Measurements from ENCODE around the gene TMEM86B.
A peak's percentile ranks its signal among the peaks of the same experiment; 100 is the strongest.

The TMEM86B gene

DNA sequence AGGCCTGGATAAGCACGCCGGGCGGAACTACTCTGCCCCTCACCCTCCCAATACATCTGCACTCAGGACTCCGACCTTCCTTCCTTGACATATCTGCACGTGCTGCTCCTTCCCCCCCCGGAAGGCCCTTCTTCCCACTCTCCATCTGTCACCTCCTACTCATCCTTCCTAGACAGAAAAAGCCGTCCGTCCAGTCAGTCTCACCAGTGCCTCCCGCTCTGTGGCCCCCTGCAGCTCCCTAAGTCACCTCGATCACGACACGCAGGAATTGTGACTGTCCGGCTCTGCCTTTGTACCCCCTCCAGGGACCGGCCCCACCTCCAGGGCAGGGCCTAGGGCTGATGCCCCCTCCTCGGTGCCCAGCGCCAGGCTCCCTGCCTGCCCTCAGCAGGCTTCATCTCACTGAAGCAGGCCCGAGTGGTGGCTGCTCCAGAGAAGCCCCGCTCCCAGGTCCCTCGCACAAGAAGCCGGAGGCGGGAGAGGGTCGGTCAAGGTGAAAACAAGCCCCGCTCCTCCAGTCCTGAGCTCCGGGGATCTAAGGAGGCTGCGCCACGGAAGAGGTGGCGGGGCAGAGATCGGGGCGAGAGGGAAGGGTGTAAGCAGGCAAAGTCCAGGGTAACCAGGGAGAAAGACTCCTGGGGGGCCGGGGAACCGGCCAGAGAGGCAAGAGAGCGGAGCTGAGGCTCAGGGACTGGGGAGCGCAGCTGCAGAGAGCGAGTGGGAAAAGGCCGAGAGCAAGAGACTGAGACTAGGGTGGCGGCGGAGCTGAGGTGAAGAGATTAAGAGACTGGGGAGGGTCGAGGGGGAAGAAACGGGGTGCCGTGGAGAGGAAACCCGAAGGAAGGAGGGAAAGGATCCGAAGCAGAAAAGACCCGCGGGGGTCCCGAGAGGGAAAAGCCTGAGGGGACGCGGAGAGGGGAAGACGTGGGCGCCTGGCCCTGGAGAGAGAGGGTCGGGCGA is 29.2 kb upstream of the TMEM86B start:
- peak; percentile 88 for DNase-seq (ENCODE audit: low spot score)

DNA sequence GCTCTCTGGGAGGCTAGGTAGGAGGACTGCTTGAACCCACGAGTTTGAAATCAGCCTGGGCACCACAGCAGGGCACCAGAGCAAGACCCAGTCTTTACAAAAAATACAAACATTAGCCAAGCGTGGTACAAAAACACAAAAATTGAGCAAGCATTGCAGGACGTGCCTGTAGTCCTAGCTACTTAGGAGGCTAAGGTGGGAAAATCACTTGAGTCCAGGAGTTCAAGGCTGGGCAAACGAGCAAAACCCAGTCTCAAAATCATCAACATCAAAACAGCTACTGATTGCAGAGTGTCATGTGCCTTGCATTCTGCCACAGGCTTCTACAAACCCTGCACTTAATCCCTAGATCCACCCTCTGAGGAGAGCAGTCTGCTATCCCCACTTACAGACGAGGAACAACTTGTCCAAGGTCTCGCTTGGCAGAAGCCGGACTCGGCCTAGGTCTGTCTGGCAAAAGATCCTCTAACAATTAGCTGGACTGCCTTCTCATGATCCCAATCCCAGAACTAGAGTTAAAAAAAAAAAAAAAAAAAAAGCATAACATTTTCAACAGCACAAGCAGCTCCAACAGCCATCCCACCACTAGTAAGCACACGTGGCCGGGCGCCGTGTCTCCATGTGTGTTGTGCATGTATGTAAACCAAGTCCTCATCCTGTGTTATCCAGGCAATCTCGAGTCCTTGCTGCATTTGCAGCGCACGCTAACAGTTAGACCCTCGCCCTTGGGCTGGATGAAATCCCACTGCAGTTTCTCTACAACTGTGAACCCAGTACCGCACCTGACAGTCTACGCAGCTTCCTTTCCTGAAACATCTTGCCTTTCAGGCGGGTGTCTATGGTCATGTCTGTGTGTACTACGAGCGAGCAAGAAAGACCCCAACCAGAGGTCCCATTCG is 28.2 kb upstream of the TMEM86B start:
- peak; percentile 14 for DNase-seq (ENCODE audit: low spot score)

DNA sequence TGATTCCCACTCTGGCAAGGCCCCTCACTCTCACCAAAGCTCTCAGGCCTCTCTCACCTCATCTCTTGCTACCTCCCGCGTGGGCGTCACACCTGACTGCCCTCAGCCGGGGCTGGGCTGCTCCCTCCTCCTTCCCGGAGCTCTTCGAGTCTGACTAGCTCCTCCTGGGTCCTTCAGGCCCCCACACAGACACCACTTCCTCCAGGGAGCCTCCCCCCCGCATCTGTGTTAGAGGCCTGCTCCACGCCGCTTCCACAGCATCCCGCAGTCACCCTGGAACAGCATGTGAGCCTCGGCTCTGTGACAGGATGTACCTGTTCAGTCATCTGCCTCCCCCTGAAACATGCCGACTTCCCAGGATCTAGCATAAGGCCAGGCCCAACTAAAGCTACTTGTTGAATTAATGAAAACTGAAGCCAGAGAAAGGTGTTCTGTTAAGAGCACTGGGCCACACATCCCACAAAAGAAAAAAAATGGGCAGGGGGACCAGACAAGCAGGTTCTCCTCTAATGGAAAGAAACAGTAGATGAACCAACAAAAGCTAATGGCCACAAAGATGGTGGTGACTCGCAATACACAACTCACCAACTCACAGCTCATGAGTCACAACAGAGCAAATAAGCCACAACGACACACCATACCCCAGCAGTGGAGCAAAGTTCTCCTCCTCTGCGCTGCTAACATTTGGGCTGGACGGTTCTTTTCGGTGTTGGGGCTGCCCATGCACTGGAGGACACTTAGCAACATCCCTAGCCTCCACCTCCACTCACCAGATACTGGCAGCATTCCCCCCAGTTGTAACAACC is 27.3 kb upstream of the TMEM86B start:
- DNase-seq (ENCODE audit: low spot score) = peak; percentile 82

DNA sequence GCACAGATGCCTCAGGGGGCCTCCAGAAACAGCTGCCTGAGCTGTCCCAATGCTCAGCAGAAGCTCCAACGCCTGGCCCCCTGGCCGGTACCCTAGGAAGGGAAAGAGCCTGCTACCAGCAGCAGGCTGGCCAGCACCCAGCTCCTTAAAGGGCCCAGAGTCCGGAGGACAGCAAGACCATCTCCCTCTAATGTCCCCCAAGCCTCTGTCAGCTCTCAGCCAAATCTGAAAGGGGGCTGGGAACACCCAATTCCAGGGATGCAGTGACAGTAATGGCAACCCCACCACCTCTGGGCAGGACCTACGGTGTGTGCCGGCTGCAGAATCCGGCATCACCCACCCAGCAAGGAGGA is 26.0 kb upstream of the TMEM86B start:
- no peak for DNase-seq (ENCODE audit: low spot score)

DNA sequence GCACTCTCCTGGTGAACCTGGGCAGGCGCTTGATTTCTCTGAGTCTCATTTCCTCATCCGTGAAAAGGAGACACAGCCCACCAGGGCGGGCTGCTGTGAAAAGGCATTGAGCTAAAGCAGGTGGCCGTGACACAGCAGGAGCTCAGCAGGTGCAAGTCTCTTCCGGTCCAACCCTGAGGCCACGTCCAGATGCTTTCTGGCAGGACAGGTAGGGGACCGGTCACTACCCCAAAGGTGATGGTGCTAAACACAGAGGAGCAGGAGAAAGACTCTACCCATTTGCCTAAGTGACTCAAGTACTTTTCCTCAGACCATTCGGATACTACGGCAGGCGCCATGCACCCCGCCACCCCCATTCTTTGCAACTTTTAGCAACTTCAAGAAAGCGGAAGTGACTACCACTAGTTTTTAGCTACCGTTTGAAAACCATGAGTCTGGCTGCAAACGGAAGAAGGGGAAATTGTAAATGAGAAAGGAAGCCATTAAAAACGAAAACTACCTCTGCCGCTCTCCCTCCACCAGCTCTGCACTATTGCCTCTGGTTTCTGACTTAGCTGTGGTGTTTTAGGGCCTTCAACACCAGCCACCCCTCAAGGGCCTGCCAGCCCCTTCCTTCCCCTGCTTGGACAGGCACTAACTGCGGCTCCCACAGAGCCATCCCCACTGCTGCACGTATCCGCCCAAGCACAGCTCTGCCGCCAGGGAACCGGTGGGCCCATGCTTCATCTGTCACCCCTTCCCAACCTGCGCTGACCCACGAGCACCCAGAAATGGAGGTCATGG is 25.5 kb upstream of the TMEM86B start:
- DNase-seq (ENCODE audit: low spot score) = no peak

DNA sequence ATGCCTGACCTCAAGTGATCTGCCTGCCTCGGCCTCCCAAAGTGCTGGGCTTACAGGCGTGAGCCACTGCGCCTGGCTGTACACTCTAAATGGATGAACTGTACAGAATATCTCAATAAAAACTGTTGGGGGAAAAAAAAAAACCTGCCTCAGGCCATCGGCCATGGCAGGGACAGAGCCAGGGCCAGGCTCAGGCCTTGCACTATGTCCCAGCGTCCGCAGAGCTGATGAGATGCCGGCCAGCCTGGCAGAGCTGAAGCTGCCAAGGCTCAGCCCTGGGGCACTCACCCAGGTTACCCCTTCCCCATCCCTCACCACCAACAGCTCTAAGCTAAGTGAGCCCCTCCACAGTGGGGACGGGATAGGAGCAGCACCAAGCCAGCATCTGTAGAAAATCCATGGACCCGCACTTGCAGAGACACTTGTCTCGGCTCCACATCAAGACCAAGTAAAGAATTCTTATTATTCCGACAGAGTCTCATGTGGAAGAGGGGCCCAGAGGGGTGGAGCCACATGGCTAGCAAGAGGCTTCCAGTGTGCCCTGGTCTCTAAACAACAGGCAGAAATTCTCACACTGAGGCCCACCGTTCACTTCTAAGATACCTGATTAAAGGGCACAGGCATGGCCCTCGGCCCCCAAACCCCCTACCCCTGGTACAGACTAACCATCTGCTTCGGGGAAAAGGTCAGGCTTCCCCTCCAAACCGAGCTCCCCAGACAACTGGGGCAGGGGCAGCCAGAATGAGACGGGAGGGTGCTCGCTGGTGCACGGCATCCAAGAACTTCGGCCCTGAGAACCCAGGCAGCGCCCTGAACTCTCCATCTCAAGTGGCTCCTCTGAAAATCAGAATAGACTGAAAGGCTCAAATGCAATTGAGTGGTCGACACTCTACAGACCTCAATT is 24.4 kb upstream of the TMEM86B start:
- no peak for DNase-seq (ENCODE audit: low spot score)

DNA sequence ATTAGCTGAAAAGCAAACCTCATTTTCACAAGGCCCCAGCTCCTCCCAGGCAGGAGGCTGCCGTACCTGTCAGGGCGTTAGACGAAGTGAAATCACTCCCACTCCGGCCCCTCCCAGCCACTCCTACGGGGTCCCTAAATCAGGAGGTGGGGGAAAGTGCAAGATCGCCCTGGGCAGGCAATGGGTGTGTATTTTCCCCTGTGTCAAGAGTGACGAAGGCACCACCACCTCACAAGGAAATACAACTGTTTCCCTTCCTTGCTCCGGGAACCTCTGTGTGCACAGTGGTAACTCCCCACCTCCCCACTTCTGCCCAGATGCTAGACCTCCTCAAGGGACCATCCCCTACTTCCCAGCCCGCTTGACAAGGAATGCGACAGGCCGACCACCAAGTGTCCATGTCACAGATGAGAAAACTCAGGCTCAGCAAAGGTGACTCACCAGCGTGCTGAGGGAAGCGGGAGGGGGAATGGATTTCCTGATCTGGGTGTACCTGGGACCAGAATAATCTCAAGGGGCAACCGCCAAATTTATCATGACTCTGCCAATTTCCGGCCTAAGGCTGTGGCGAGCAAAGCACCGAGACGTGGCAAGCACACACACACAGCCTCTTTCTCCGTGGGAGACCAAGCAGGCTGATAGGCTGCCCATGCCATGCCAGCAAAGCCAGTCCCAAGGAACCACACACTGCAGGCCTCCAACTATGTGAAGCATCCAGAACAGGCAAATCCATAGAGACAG is 22.9 kb upstream of the TMEM86B start:
- no peak for DNase-seq (ENCODE audit: low spot score)

DNA sequence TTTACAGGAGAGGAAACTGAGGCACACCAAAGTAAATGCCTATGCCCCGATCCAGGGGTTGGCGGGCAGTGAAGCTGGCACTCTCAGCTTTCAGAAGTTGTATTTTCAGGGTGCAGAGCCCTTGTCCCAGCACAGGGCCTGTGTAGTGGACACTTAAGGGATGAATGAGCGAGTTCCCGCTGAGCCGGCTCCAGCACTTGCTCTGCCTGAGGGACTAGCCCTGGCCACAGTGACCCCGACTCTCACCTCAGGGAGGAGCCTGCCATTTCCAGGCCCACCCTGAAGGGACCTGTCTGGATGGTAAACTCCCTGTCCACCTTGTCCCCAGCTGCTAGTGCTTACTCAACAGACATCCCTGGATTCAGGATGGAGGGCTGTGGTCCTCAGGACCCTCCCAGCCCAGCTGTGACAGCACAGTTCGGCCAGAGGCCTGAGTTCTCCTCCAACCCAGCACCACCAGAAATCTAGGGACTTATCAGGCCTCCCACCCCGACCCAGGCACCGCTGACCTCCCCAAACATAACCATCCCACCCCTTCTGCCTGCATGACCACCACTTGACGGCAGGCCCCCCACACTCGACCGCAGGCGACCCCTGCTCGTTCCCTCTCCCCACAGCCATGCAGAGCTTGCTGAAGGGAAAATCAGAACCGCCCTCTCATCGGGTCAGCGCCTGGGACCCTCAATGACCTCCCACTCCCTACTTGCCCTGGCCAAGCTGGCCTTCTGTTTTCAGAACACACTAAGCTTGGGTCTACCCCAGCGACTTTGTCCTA is 21.9 kb upstream of the TMEM86B start:
- no peak for DNase-seq (ENCODE audit: low spot score)

DNA sequence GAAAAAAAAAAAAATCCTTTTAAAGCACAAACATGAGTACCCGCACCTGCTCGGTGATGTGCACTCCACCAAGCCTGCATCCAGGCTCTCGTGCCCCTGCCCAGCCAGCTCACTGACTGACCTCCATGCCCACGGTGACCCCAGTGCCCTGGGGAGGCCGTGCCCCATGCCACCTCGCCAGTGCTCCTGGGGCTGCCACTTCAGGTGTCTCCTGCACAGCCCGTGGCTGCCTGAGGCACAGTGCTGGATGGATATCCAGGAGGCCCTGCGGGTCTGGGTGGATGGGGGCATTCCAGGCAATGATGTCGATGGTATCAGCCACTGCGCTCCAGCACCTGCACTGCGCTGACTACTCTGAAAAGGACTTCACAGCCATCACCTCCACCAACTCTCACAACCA is 21.3 kb upstream of the TMEM86B start:
- no peak for DNase-seq (ENCODE audit: low spot score)

DNA sequence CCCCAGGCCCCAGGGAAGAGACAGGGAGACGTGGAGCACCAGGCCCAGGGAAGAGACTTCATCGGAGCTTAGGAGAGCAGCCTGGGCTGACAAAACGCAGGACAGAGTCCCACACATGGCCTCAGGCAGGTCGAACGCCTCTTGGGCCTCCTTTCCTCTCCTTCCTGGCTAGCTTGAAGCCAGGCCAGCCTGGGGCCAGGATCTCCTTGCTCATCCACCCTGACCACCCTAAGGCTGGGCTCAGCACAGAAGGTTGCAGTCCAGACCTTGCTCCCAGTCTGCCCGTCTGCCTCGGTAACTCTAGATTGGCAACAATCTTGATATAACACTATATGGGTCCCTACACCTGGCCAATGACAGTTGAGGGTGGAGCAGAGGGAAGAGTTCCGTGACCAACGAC is 20.1 kb upstream of the TMEM86B start:
- no peak for DNase-seq (ENCODE audit: low spot score)

DNA sequence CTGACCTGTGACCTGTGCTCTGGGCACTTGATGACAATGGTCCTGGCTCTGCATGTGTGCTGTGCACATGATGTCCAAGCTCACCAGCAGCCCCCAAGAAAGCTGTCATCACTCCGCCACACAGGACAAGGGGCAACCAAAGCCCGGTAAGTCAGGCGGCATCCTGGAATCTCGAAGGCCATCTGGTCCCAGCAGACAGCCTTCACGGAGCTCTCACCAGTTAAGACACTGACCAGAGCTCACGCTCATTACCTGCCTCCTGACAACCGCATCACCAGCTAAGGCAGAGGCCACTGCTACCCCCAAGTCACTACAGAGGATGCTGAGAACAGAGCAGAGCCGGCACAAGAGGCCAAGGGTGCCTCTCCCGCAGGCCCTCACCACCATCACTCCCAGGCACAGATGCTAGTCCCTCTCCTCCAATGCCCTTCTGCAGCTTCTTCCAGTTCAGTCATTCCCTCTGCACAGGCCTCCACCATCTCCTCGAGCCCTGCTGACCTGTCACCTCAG is 19.7 kb upstream of the TMEM86B start:
- DNase-seq (ENCODE audit: low spot score) = no peak

DNA sequence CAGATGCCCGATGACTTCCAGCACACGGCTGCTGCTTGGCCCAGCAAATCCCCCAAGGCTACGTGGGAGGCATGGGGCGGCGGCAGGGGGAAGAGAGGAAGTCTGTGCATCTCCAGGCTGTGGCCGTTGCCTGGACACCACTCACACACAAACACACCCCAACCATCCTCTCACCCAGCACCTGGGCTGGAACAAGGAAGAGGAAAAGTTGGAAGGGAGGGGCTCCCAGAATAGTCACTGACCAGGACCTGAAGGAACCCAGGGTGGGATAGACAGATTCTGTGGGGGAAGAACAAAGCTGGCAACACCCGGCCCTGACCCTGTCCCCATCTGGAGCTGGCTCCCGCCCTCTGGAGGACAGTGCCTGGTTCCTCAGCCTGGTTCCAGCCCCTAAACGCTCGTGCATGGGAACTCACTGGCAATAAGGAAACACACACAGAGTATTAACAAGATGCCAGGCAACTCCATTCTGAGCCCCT is 19.1 kb upstream of the TMEM86B start:
- no peak for DNase-seq (ENCODE audit: low spot score)

DNA sequence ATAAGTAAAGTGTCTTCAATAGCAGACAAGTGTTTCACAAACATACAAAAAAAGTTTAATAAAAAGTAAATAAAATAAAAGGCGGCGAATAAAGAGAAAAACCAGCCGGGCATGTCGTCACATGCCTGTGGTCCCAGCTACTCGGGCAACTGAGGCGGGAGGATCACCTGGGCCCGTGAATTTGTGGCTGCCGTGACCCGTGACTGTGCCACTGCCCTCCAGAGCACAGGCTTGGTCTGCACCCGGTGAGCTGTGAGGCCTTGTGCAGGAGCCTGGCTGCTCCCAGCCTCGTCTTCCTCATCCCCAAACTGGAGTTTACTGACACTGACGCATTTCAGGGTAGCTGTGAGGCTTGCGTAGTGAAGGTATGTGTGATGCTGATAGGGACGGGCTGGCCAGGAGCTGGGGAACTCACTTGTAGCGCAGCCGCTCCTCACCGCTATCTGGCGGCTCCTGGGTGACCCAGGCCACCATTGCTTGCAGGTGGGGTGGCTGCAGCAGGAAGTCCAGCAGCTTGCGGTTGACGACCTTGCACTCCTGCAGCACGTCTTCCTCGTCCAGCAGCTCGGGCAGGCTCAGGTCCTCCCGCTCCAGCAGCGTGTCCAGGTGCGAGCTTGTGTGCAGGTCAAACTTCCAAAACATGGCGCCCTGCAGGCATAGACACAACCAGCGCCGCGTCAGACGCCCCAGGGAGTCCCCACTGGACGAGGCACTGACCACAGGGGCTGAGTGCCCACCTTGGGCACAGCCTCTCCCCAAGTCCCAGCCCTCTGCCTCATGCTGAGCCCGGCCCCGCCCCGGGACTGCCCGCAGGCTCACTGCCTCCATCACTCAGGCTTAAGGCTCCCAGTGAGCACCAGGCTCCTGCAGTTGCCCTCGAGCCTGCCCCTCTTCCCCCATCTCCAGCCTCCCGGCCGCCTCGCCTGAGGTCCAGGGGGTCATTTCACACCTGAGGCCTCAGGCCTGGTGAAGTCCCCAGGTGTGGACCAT is 18.2 kb upstream of the TMEM86B start:
- DNase-seq (ENCODE audit: low spot score) = no peak

DNA sequence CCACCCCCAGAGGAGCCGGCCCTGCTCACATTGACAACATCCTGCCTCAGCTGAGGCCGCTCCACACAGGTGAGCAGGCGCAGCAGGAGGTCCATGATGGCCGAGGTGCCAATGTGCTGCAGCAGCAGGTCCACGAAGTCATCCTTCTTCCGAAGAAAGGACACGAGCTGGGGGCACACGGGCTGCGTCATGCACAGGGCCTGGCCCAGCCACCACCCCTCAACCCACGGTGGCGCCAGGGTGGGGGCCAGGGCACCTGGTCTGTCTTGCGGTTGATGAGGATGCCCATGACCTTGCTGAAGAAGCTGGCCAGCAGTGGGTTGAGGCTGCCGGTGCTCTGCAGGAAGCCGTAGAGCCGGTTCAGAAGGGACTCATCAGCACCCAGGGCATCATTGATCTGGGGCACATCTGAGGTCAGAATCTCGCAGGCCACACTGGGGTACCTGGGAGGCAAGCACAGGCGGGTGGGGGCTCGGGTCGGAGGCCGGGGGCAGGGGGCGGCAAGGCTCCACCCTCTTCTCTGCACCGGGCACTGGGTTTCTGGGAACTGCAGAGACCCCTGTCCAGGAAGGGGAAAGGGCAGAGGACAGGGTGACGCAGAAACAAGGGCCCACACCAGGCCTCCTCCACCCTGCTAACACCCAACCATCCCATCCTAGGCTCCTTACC is 16.8 kb upstream of the TMEM86B start:
- no peak for DNase-seq (ENCODE audit: low spot score)

DNA sequence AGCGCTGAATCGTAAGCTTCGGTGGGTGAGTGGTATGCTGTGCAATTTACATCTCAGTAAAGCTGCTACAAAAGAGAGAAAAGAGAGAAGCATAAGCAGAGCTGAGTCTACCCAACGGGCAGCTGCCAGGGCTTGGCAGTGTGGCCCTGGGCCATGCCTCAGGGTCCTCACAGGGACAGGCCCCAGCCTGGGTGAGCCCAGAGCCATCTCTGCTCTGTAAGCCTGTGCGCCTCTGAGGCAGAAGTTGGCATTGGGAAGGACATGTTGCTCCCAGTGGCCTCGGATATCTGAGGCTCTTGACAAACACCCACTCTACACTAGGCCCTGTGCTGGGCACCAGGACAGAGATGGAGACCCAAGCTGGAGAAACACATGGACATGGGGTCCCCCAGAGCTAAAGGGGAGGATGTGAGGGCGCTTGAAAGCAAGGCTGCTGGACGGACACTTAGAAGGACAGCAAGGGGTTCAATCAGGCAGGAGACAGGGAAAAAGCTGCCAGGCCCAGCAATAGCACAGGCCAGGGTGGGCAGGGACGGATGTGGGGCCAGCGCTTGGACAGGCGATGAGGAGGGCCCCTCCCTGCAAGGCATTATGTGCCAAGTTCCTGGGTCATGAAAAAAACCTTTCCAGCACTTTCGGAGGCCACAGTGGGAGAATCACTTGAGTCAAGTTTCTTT is 15.6 kb upstream of the TMEM86B start:
- DNase-seq (ENCODE audit: low spot score) = no peak

DNA sequence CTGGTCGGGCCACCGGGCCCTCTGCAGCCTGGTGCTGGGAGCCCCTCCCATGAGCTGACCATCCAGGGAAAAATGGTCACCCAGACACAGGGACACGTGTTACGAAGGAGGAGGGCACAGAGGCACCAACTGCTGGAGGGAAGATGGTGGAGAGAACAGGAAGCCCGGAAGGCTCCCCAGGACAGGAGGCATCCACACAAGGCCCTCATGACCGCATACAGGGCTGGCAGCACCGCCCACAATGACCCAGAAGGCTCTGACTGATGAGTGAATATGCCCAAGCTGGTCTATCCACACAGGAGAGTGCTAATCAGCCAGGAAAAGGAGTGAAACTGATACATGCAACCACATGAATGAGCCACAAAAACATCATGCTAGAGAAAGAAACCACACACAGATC is 14.0 kb upstream of the TMEM86B start:
- no peak for DNase-seq (ENCODE audit: low spot score)
